HG03432 (cell line): Measurements from ENCODE around the gene RBFOX2.
"Not testable (repeated sequence)": the region's sequence is repeated elsewhere in the genome, so short reads cannot be mapped to it uniquely, and the experiment has no call there.

ENCODE experiments used
- ATAC-seq: cut with Tn5 transposase; IDR thresholded peaks from one replicate; pipeline ENCODE4 v1.9.1; 2021; ENCODE audit warnings: mild to moderate bottlenecking, moderate library complexity; ENCODE audit not compliant: unreplicated experiment

The RBFOX2 gene

DNA sequence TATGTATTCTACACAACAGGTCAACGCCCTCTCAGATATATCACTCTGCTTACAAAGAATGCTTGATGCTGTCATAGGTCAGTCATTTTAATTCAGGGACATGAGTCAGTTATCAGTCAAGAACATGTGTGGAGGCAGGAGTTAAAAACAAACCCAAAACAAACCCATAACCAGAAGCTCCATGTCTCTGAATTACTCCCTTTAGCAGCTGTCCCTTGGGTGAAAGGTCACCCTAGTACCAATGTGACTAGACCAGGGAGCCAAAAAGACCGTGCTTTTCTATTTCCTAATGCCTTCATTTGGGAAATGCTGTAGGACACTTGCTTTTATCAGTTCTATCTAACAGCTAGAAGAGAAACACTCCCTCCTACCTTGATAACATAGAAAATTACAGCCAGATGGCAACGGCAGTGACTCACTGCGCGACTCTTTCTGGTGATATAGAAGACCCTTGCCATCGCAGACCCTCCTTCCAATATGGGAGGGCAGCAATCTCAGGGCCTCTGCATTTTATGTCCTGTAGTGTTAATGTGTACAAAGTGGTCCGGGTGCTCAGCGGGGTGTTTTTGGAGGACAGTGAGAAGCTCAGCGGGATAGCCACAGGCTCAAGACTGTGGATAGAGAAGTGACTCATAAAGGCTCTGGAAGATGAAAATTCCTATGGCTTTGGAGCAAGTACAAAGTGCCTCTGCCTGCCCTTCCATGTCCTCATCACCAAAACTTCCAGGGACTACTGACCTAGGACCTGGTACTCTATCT is 286.1 kb downstream of the RBFOX2 start:
- ATAC-seq: no peak

DNA sequence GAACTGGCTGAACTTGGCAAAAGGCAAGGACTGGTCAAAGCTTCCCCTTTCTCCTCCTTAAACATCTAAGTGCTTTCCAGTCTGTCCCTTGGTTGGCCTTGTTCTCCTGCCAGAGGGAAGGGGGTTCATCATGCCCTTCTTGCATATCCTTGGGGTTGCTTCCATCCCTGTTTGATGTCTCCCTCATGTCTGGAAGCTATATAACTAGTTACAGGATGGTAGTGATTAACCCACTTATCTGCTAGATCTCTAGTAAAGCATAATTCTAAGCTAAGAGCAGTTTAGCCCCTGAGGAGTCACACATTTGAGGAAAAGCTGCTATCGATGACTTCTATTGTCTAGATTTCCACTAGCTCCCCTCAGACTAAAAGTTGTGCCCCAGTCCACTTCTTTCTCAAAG is 288.0 kb downstream of the RBFOX2 start:
- ATAC-seq: no peak

DNA sequence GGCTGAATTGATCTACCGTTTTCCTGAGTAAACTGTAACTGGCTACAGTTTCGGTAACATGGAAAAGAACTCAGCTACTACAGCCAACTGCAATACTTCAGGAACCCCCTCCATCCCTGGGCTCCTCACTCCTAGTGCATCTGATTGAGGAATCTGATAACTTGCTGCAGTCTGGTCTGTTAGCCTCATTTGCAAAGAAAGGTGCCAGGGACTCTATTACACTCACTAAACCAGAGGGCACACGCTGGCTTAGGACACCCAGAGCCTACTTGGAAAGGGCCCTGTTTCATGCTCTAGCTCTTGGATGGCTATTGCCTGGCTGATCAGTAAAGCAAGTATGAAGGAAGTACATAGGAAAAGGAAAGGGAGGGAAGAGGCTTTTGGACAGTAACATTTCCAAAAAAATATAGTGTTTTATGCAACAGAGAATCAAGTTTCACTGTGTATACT is 288.7 kb downstream of the RBFOX2 start:
- ATAC-seq: no peak

DNA sequence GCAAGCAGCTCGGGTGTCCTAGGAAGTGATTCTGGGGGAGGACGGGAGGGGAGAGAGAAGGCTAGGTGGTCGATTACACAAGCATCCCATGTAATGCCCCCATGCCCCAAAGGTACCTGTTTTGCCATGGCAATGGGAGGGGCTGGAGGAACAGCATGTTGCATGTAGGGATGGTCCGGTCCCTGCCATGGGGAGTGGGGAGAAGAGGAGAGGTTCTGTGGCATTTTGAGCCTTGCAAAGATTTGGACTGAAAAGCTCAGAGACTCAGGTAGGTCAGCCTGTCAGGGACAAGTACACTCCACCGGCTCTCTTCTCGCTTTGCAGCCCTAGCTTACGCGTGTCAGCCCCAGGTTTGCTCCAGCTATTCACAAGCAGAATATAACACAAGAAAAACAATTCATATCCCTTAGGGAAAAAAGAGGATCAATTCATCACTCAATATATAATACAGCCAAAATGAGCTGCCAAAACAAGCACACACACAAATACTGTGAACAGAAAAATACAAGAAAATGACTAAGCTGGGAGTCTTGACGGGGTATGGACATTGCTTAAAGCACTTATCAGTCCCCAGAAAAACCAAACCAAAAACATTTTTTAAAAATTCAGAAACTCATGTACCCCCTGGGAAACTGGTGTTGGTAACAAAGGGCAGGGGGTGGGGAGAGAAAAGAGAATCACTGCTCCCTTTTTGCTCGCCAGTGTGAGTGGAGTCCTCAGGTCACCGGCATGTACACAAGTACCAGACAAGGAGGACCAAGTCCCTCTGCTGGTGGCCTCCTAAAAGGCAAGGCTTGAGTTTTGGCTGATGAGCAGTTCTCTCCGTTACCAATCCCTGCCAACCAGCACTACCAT is 289.3 kb downstream of the RBFOX2 start:
- no peak for ATAC-seq

DNA sequence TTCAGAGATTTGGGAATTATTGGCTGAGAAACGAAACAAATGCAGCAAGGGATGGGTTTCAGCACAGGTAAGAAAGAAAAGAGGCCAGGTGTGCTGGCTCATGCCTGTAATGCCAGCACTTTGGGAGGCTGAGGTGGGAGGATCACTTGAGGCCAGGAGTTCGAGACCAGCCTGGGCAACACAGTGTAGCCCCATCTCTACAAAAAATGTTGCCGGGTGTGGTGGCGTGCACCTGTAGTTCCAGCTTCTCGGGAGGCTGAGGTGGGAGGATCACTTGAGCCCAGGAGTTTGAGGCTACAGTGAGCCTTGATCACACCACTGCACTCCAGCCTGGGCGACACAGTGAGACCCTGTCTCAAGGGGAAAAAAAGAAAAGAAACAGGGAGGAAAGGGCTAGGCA is 290.7 kb downstream of the RBFOX2 start:
- not testable (repeated sequence) for ATAC-seq

DNA sequence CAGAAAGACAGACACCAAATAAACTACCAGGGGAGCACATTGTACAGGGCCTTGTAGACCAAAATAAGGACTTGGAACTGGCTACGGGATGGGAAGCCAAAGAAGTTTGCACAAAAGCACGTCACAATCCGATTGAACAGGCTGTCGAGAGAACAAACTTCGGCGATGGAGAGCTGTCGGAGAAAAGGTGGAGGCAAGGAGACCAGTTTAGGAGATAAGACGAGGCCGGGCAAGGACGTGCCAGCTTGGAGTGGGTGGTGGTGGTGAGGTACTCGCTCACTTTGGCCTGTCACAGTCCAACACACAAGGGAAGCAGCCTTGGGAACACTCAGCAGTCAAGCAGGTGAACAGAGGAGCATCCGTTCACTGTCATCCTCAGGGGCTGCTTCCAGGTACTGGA is 291.9 kb downstream of the RBFOX2 start:
- ATAC-seq: no peak

DNA sequence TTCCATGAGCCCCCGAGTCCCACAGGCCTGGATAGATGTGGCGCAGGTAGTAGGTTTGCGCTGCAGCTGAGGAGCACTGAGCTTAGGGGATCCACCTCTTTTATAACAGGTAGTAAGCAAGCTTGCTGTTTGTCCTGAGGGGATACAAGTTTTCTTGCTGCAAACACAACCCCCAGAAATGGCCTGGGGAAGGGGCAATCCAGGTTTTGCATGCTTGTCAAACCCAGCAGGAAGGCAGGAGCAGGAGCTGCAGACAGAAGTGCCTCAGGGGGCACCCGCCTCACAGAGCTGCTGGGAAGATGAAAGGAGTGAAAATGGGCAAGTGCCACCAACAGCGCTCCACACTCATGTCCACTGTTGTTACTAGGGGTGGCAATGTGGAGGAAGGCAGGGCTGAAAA is 292.5 kb downstream of the RBFOX2 start:
- no peak for ATAC-seq

DNA sequence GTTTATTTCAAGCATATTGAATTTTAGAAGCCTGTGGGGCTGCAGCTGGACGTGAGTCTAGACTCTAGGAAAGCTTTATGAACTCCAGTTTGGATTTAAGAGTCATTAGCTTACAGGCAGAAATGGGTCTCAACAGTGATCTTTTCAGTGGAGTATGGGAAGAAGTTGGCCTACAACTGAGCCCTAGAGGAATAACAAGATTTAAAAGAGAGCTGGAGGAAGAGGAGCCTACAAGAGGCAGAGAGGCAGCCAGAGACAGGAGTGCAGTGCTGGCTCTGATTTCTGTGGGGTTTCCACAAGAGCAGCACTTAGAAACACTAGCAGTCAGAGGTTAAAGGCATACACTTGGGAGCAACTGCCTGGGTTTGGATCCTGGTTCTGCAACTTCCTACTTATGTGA is 293.1 kb downstream of the RBFOX2 start:
- no peak for ATAC-seq

DNA sequence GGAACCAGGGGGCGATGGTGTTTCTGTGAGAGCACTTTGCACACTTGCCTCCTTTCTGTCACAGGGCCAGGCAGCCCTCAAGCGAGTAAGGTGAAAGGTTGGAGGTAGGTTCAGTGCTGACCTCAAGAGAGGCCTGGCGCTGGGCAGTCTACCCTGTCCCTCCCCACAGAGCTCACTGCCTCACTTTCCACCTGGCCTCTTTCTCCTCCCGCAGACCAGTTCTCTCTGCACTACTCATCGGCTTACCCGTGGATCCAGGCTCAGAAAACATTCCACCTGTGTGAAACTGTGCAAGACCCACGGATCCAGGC is 294.2 kb downstream of the RBFOX2 start:
- no peak for ATAC-seq

DNA sequence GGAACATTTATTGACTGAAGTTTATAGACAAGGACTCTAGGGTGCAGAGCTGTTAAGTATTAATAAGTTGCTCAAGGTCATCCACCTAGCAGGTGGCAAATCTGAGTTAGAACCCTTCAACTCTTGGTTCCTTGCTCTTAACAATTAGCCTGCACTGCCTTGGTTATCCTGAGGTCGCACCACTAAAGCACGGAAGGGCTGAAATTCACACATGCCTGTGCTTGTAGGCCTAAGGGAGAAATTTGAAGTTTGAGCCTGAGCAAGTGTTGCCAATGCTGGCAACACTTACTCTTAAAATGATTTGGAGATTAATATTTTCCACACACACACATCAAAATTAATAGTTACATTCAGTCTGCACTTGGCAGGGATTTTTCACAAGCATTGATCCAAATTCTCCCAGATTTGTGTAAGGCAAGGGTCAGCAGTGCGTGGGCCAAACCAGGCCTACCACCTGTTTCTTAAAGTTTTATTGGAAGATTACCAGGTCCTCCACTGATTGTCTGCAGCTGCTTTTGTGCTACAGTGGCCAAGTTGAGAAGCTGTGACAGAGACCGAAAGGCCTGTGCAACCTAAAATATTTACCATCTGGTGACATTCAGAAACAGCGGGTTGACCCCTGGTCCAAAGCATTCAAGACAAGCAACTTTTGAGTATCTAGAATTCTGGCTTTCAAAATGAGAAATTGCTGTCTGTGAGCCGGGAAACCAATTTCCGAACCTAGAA is 294.7 kb downstream of the RBFOX2 start:
- ATAC-seq: no peak

DNA sequence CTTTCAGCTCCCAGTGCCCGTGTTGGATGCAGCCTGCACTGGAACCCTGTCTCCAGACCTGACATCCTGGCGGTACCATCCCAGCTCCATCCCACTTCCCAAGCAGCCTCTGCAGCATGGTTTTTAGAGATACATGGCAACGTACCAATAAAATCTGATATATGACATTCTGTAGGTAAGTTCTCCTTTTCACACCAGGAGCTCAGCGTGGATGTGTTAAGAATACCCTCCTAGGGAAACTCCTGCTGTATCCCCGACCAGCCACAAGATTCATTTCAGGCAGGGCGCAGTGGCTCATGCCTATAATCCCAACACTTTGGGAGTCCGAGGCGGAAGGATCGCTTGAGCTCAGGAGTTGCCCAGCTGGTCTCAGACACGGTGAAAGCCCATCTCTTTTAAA is 295.6 kb downstream of the RBFOX2 start:
- no peak for ATAC-seq

DNA sequence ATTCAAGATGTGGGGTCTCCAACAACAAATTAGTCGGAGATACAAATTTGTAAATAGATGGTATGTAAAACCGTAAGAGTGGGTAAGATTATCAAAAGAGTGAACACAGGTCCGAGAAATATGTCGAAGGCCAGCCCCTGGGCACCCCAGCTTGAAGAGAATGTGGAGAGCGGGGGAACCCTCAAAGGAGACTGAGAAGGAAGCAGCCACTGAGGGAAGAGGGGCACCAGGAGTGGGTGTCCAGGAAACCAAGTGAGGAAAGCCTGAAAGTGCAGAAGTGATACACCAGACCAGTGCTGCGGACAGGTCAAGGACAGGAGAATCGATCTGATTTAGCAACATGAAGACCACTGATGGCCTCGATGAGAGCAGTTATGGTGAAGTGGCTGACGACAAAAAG is 296.5 kb downstream of the RBFOX2 start:
- no peak for ATAC-seq

DNA sequence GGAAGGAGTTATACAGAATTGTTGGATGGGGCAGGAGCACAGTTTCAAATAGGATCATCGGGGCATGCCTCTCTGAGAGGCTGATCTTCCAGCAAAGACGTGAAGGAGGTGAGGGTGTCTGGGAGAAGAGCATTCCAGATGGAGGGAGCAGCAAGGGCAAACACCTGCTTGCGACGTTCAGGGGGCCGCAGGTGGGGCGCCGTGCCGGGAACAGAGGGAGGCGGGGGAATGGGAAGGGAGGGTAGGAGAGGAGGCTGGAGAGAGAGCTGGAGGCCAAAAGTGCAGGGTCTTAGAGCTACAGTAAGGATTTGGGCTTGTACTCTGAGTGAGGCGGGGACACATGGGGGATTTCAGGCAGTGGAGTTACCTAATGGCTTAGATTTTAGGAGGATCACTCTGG is 297.3 kb downstream of the RBFOX2 start:
- no peak for ATAC-seq

DNA sequence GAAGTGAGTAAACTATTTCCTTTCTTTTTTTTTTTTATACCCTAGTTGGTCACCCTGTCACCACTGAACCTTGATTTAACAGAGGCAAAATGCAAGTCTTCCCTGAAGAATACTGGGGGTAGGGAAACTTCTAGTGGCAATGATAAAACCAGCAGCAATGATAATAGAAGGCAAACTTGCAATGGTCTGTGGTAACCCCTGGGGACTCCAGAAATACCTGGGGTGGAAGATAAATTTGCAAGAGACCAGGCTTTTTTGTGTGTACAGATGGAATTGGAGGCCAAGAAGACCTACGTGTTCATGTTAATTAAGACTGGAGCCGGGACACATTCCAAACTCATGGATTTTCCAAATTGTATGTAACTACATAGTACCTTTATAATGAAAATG is 299.3 kb downstream of the RBFOX2 start:
- ATAC-seq: no peak

DNA sequence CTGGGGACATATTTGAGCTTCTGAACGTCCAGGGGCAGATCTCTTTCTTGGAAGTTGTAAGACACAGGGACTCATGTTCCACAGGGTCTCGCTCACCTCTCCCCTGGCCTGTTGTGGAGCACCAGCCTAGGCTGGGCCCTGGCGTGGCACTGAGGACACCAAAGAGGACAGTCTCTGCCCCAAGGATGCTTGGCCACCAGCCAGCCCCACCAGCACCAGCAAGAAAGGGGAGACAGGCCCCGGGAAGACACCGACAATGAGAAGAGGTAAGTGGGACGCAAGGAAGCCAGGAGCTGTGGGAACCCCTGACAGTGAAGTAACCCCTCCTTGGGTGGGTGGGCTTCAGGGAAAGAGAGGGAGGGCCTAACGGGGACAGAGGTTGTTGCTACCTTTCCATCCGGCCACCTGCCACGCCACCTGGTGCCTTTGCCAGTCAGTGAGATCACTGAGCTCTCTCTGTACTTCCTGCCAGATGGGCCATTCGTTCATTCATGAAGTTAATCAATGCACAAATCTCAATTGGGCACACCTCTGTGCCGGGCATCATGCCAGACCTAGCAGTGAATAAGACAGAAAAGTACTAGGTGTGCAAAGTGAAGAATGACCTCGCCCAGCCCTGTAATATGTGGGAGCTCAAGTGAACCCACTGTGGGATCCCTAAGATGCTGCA is 299.9 kb downstream of the RBFOX2 start:
- ATAC-seq: no peak

DNA sequence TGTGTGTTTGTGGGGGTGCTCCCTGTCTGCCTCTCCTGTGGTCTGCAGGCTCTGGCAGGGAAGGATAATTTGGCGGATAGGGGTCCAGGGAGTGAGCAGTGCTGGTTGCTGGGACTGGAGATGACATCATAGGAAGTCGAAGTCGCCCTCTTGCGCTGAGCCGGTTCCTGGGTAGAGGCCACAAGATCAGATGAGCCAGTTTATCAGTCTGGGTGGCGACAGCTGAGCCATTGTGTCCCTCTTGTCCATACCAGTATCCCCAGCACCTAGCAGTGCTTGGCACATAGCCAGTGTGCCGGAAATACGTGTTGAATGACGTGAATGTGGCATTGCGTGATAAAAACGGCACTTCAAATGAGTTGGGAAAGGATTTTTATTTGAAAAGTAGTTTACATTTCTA is 301.2 kb downstream of the RBFOX2 start:
- no peak for ATAC-seq

DNA sequence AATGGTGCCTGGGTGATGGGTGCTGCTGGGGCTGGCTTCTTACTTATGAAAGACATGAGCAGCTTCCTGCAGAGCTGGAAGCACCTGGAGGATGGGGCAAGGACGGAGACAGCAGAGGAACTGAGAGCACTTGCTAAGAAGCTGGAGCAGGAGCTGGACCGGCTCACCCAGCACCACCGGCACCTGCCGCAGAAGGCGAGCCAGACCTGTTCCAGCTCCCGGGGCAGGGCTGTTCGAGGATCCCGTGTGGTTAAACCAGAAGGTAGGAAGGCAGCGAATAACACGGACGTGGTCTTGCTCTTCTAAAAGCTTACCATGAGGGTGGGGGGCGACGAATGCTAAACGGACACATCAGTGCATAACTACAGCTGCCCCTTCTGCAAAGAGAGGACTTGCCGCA is 301.7 kb downstream of the RBFOX2 start:
- ATAC-seq: no peak

DNA sequence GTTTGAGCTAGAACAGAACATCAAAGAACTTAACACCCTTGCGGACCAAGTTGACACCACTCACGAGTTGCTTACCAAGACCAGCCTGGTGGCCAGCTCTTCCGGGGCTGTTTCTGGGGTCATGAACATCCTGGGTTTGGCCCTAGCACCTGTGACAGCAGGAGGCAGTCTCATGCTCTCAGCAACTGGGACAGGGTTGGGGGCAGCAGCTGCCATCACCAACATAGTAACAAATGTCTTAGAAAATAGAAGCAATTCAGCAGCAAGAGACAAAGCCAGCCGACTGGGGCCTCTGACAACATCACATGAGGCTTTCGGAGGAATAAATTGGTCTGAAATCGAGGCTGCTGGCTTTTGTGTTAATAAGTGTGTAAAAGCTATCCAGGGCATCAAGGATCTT is 302.2 kb downstream of the RBFOX2 start:
- ATAC-seq: no peak

DNA sequence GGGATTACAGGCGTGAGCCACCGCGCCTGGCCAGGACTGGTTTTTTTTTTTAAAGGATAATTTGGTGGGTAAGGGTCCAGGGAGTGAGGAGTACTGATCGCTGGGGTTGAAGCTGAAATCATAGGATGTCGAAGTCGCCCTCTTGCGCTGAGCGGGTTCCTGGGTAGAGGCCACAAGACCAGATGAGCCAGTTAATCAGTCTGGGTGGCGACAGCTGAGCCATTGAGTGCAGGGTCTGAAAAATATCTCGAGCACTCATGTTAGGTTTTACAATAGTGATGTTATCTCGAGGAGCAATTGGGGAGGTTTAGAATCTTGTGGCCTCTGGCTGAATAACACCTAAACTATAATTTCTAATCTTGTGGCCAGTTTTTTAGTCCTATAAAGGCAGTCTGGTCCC is 303.1 kb downstream of the RBFOX2 start:
- ATAC-seq: no peak

DNA sequence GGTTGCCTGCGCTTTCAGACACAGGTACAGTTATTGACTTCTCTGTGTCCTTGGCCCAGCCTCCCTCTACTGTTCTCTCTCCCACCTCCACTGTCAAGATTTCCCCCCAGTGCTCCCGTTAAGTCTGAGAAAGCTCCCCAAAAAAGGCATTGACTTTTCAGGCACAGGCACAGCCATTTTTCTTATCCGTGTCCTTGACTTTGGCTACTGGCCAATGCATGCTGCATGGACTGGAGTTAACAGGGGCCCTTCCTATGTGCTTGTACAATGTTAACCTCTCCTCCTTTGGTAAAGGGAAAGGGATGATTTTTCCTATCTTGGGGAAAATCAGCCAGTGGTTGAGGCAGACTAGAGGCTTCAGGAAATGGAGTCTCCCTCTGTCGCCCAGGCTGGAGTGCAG is 306.7 kb downstream of the RBFOX2 start:
- ATAC-seq: no peak

DNA sequence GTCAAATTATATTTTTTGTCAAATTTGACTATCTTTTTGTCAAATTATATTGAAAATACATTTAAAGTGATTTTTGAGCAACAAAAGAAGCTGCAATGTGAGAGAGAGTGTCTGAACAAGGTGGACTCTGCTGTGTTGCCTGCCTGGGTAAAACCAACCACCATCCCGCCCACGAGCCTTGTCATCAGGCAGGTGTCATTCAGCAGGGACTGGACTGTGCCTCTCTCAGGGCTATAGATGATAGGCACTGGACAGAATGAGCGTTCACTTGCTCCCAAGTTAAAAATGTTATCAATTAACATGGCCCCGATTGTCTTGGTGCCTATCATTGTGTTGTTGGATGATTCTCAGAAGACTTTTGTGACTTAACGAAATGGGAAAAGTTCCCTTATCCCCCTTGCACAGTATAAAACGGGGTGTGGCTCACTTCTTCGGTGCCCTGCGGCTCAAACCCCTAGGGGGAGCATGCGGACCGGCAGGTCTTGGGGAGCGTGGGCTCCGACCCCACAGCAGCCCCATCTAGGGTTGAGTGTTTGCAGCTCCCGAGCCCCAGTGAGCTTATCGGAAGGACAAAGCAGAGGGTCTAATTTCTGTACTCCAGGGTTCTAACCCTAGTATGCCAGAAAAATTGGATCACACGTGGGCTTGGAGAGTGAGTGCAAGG is 309.3 kb downstream of the RBFOX2 start:
- no peak for ATAC-seq
